Measurements from ENCODE around the gene VSTM5.
"Not testable (repeated sequence)": the region's sequence is repeated elsewhere in the genome, so short reads cannot be mapped to it uniquely, and the experiment has no call there.

Gene VSTM5

GRCh38 chr11:93784145-93784934 lies 66.1 kb downstream of the VSTM5 start, which contains the start of gene MED17:
Gene MED17 (plus strand): TSS chr11:93784282. CDS start chr11:93784514, 232 bp downstream.
- TF ChIP-seq, protein P1, sequence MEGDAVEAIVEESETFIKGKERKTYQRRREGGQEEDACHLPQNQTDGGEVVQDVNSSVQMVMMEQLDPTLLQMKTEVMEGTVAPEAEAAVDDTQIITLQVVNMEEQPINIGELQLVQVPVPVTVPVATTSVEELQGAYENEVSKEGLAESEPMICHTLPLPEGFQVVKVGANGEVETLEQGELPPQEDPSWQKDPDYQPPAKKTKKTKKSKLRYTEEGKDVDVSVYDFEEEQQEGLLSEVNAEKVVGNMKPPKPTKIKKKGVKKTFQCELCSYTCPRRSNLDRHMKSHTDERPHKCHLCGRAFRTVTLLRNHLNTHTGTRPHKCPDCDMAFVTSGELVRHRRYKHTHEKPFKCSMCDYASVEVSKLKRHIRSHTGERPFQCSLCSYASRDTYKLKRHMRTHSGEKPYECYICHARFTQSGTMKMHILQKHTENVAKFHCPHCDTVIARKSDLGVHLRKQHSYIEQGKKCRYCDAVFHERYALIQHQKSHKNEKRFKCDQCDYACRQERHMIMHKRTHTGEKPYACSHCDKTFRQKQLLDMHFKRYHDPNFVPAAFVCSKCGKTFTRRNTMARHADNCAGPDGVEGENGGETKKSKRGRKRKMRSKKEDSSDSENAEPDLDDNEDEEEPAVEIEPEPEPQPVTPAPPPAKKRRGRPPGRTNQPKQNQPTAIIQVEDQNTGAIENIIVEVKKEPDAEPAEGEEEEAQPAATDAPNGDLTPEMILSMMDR (IDR thresholded peaks at IDR 0.05; ENCODE audit: low read depth, low read length): peak; percentile 51
- H3K4me3 ChIP-seq (ENCODE audit: low read depth, low read length): peak within 1 kb of the TSS; percentile 78
- DNase-seq (ENCODE audit: low read depth, low spot score): peak; percentile 95
- in situ Hi-C loops (cut with HindIII; ENCODE audit: low sequenced_read_pairs): no loop called here

DNA sequence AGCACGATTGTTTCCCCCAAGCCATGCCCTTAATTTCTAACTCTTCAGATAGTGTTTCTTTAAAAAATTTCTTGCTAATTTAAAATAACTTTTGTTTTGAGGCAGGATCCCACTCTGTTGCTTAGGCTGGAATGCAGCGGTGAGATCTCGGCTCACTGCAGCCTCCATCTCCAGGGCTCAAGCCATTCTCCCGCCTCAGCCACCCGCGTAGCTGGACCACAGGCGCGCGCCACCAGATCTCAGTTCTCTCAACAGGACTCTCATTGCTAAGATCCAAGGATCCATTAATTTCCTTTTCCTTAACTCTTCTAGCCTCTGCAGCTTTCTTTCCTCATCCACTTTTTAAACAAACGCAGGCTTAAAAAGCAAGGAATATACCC lies 66.7 kb downstream of the VSTM5 start:
- in situ Hi-C loops (cut with HindIII; ENCODE audit: low sequenced_read_pairs): no loop called here
- no peak for DNase-seq (ENCODE audit: low read depth, low spot score)
- TF ChIP-seq, protein P1 (IDR thresholded peaks at IDR 0.05; ENCODE audit: low read depth, low read length): no peak

DNA sequence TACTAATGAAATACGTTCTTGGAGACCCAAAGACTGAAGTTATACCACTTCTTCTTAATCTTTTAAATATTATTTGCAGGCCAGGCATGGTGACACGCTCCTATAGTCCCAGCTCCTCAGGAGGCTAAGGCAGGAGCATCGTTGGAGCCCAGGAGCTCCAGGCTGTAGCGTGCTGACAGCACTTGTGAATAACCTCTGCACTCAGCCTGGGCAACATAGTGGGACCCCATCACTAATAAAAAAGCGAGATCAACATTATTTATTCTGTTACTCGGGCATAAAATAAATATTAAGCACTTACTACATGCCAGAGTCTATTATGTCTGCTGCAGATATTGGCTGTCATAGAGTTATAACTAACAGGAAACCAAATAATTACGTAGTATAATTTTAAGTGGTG lies 67.1 kb downstream of the VSTM5 start:
- peak overlapping the region; percentile 78 for H3K4me3 ChIP-seq (ENCODE audit: low read depth, low read length)
- in situ Hi-C loops (cut with HindIII; ENCODE audit: low sequenced_read_pairs): no loop called here
- DNase-seq (ENCODE audit: low read depth, low spot score): no peak

More for the DNA sequence above, 66.7 kb downstream of the VSTM5 start:
- H3K4me3 ChIP-seq (ENCODE audit: low read depth, low read length): peak overlapping the region; percentile 78

GRCh38 chr11:93775289-93775688 lies 75.1 kb downstream of the VSTM5 start:
- DNase-seq (ENCODE audit: low read depth, low spot score): no peak
- in situ Hi-C loops (cut with HindIII; ENCODE audit: low sequenced_read_pairs): no loop called here
- TF ChIP-seq, protein P1 (IDR thresholded peaks at IDR 0.05; ENCODE audit: low read depth, low read length): peak; percentile 29
- no peak overlapping the region for H3K4me3 ChIP-seq (ENCODE audit: low read depth, low read length)

More for the DNA sequence above, 67.1 kb downstream of the VSTM5 start:
- TF ChIP-seq, protein P1 (IDR thresholded peaks at IDR 0.05; ENCODE audit: low read depth, low read length): no peak

DNA sequence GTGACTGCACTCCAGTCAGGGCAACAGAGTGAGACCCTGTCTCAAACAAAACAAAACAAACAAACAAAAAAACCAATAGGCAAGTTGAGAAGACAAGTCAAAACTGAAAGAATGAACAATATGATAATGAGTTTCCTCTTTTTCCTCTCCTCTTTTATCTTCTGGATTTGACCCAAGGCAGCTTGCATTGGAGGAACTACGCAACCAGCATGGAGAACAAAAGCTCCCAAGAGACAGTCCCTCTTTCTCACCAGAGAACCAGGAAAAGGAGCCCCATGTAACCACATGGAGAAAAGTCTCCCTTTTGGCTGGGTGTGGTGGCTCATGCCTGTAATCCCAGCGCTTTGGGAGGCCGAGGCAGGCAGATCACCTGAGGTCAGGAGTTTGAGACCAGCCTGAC lies 75.9 kb downstream of the VSTM5 start:
- in situ Hi-C loops (cut with HindIII; ENCODE audit: low sequenced_read_pairs); DNase-seq (ENCODE audit: low read depth, low spot score); H3K4me3 ChIP-seq (ENCODE audit: low read depth, low read length): not testable (repeated sequence)

DNA sequence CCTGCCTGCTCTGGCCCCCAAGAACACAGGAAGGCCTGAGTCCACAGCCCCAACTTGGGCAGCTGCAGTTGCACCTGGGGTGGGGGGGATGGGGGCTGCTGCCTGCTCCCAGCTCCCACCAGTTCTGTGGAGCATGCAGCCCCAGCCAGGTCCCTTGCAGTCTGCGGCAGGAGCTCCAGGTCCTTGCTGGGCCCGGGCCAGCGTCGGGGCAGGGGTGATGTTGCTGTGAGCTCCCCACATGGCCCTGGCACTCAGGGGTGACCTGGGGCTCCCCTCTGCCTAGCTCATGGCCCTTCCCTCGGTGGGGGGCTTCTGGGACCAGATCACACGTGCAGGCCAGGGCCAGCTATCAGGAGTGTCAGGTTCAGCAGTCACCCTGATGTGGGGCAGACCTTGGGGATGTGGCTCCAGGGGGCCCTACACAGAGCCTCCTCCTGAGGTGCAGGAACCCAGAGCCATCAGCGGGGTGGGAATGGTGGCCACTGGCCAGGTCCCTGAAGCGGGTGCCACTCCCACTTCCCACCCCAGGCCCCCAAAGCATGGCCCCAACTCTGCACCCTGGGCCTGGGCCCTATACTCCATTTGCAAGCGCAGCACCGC lies 76.7 kb downstream of the VSTM5 start:
- in situ Hi-C loops (cut with HindIII; ENCODE audit: low sequenced_read_pairs): no loop called here
- no peak overlapping the region for H3K4me3 ChIP-seq (ENCODE audit: low read depth, low read length)
- no peak for DNase-seq (ENCODE audit: low read depth, low spot score)
- TF ChIP-seq, protein P1 (IDR thresholded peaks at IDR 0.05; ENCODE audit: low read depth, low read length): no peak

- no peak overlapping the region for H3K4me3 ChIP-seq (ENCODE audit: low read depth, low read length)
- in situ Hi-C loops (cut with HindIII; ENCODE audit: low sequenced_read_pairs): no loop called here
- TF ChIP-seq, protein P1 (IDR thresholded peaks at IDR 0.05; ENCODE audit: low read depth, low read length): no peak
- DNase-seq (ENCODE audit: low read depth, low spot score): no peak
Measured at GRCh38 chr11:93773045-93773477, 77.4 kb downstream of the VSTM5 start.

Measured in astrocyte of the spinal cord (primary cell).